Astrocyte of the cerebellum (primary cell): ENCODE results near the gene ZNF341.

ENCODE experiments used
- DNase-seq: peaks from one replicate; pipeline ENCODE4 v3.0.0-alpha.2; 2011; ENCODE audit warnings: low read depth
- H3K4me3 ChIP-seq: 2 replicates; pipeline ENCODE4 v1.5.1; 2011; ENCODE audit warnings: mild to moderate bottlenecking, low read depth, low read length, moderate library complexity
- in situ Hi-C: cut with HindIII; loops from 2 replicates; pipeline ENCODE4 v1.10.0; 2017; ENCODE audit warnings: low sequenced_read_pairs
- TF ChIP-seq, protein P1 (sequence below): IDR thresholded peaks from 2 replicates; pipeline ENCODE4 v1.5.1; 2012; ENCODE audit warnings: low read length, low read depth, moderate library complexity, mild to moderate bottlenecking; ENCODE audit errors: missing control alignments

The ZNF341 gene

DNA sequence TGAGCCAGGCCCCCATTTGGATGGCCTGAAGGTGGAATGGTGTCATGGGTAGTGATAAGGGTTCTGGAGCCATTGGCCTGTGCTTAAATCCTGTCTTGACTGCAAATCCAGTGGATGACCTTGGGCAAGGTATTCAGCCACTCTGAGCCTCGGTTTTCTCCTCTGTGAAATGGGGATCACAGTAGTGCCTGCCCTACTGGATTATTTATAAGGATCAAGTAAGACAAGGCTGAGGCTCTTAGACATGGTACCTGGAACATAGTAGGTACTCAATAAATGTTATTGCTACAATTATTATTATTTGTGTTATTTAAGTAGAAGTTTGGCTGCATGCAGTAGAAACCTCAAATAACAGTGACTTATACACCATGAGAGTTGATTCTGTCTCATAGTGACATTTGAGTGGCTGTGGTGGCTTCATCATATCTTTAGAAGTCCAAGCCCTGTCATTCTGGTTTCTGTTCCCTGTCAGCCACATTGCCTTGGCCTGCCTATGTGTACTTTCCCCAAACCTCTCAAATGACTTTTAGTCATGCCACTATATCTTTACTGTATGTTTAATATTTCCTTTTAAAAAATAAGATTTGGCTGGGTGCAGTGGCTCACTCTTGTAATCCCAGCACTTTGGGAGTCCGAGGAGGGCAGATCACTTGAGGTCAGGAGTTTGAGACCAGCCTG is 41.8 kb downstream of the ZNF341 start:
- TF ChIP-seq, protein P1, sequence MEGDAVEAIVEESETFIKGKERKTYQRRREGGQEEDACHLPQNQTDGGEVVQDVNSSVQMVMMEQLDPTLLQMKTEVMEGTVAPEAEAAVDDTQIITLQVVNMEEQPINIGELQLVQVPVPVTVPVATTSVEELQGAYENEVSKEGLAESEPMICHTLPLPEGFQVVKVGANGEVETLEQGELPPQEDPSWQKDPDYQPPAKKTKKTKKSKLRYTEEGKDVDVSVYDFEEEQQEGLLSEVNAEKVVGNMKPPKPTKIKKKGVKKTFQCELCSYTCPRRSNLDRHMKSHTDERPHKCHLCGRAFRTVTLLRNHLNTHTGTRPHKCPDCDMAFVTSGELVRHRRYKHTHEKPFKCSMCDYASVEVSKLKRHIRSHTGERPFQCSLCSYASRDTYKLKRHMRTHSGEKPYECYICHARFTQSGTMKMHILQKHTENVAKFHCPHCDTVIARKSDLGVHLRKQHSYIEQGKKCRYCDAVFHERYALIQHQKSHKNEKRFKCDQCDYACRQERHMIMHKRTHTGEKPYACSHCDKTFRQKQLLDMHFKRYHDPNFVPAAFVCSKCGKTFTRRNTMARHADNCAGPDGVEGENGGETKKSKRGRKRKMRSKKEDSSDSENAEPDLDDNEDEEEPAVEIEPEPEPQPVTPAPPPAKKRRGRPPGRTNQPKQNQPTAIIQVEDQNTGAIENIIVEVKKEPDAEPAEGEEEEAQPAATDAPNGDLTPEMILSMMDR = no peak
- no peak overlapping the region for H3K4me3 ChIP-seq
- DNase-seq = no peak
- in situ Hi-C loops = no loop called here

DNA sequence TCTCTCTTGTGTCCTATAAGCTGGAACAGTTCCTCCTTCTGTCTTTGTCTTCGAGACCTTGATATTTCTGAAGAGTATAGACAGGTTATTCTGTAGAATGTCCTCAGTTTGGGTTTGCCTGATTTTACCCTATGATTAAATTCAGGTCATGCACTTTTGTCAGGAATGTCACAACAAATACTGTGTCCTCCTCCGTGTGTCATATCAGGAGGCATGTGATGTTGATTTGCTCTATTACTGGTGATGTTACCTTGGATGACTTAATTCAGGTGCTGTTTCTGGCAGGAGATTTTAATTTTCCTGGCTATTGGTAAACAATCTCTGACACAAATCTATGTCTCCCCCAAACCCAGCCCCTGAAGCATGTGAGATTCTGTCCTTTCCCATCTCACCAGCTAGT is 46.0 kb downstream of the ZNF341 start:
- in situ Hi-C loops = no loop called here
- no peak for DNase-seq
- TF ChIP-seq, protein P1 = no peak
- no peak overlapping the region for H3K4me3 ChIP-seq

DNA sequence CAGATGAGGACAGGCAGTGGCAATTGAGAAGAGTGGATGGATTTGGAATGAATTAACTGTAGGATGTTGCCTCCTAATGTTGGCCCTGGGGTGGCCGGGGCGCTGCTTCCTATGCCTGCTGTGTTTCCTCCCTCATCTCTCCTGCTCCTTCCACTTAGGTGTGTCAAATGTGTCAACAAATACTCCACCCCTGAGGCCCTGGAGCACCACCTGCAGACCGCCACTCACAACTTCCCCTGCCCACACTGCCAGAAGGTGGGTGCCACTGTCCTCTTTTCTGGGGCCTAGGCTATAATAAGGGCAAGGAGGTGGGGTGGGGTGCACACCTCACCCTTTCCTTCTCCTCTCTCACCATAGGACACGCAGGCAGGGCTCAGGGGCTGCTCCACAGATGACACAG is 49.3 kb downstream of the ZNF341 start:
- in situ Hi-C loops = no loop called here
- TF ChIP-seq, protein P1 = no peak
- DNase-seq = no peak
- H3K4me3 ChIP-seq = no peak overlapping the region

DNA sequence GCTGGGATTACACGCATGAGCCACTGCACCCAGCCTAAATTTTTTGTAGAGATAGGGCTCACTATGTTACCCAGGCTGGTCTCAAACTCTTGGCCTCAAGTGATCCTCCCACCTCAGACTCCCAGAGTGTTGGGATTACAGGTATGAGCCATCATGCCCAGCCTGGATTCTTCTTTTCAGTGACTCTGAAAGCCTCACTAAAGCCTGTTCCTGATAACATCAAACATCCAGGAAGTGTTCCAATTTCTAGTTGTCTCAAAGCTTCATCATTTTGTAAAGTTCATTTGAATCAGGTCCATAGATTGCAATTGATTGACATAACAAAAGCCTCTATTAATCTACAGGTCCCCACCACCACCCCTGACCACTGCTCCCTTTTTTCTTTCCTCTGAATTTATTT is 50.1 kb downstream of the ZNF341 start:
- in situ Hi-C loops = no loop called here
- no peak overlapping the region for H3K4me3 ChIP-seq
- TF ChIP-seq, protein P1 = no peak
- DNase-seq = no peak

DNA sequence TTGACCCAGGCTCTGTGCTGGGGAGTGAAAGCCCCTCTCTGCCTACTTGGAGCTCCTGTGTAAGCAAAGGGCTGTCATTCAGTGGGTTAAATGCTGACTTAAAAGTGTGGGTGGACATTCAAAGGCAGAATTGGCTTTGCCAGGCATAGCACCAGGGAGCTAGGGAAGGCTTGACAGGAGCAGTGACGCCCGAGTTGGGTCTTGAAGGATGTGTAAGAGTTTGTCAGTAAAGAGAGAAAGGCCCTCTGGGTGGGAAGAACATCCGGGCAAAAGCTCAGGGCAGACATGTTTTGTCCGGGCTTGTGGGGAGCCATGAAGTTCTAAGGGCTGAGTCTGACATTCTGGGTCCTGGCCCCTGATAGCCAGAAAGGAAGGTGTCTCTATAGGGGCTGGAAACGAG is 51.5 kb downstream of the ZNF341 start:
- no peak overlapping the region for H3K4me3 ChIP-seq
- in situ Hi-C loops = no loop called here
- TF ChIP-seq, protein P1 = no peak
- DNase-seq = no peak

DNA sequence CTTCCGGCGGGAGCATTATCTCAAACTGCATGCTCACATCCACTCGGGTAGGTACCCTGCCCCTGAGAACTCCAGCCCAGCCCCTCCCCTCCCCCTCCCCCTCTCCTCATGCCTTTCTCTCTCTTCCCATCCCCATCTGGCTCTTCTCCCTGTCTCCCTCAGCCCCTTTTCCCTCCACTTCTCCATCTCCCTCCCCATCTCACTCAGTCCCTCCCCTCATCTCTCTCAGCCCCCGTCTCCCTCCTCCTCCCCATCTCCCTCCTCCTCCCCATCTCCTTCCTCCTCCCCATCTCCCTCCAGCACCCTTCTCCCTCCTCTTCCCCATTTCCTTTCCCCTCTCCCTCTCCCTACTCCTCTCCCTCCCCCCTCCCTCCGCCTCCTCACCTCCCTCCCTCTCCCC is 52.0 kb downstream of the ZNF341 start:
- no peak for DNase-seq
- TF ChIP-seq, protein P1 = no peak
- no peak overlapping the region for H3K4me3 ChIP-seq
- in situ Hi-C loops = no loop called here

DNA sequence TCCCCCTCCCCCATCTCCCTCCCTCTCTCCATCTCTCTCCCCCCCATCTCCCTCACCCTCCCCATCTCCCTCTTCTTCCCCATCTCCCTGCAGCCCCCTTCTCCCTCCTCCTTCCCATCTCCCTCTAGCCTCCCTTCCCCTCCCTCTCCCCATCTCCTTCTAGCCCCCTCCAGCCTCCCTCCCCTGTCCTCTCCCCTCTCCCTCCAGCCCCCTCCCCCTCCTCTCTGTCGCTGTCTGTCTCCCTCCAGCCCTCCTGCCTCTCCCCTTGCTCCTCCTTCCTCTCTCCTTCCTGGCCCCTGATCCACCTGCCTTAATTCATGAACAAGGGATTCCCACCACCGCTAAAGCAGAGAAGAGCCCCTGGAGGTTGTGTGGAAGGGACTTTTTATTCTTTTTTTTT is 52.4 kb downstream of the ZNF341 start:
- H3K4me3 ChIP-seq = no peak overlapping the region
- TF ChIP-seq, protein P1 = no peak
- no peak for DNase-seq
- in situ Hi-C loops = no loop called here
